ENCODE data around the gene ENOX2.
"Not testable (repeated sequence)": the region's sequence is repeated elsewhere in the genome, so short reads cannot be mapped to it uniquely, and the experiment has no call there.

The ENOX2 gene

GRCh38 chrX:130715299-130715698 is 187.7 kb downstream of the ENOX2 start:
- H3K27ac ChIP-seq = no peak overlapping the region
- no peak for DNase-seq (ENCODE audit: low read depth, low spot score)

DNA sequence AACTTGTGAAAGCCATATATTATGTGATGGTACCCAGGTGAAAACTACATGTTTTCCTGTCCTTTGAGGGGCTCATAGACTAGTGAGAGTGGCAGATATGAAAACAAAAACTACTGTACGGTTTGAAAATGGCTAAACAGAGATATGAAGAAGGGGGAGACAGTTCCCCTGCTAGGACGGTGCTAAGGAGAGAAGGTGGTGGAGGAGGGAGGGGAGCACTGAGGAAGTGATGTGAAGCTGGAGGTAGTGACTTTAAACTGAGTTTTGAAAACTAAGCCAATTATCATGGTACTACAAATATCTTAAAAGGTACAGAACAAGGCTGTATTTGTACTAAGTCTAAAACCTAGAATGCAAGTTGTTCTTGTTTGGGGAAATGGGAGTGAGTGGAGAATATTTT is 188.3 kb downstream of the ENOX2 start:
- no peak for DNase-seq (ENCODE audit: low read depth, low spot score)
- no peak overlapping the region for H3K27ac ChIP-seq

DNA sequence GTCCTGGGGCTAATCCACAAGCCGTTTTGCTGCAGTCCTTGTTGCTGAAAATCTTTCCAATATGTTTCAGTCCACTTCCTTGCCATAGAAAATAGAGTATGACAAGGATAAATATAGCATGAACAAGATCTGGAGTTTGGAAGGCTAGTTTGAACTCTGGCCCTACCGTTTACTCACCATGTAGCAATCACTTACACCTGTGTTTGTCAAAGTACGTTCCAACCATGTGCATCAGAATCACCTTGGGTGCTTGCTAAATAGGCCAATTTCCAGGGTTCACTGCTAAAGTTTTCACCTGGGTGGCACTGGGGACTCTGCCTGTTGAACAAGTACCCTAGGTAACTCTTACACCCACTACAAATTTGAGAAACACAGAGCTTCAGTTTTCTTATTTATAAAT is 188.9 kb downstream of the ENOX2 start:
- no peak for DNase-seq (ENCODE audit: low read depth, low spot score)
- H3K27ac ChIP-seq = no peak overlapping the region

DNA sequence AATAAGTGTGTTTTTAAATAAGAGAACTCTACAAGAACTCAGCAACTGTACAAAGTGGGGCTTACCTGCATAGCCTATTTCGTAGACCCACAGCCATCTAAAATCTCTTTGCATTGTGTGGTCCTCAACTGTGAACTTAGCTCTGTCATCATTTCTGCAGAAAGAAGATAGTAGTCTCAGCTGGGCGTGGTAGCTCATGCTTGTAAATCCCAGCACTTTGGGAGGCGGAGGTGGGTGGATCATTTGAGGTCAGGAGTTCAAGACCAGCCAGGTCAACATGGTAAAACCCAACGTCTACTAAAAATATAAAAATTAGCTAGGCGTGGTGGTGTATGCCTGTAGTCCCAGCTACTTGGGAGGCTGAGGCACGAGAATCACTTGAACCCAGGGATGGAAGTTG is 193.8 kb downstream of the ENOX2 start:
- DNase-seq (ENCODE audit: low read depth, low spot score); H3K27ac ChIP-seq: not testable (repeated sequence)

GRCh38 chrX:130705591-130705990 is 197.4 kb downstream of the ENOX2 start:
- DNase-seq (ENCODE audit: low read depth, low spot score) = no peak
- H3K27ac ChIP-seq = no peak overlapping the region

- no peak for DNase-seq (ENCODE audit: low read depth, low spot score)
- no peak overlapping the region for H3K27ac ChIP-seq
Observed at GRCh38 chrX:130704053-130705038, 198.7 kb downstream of the ENOX2 start.

GRCh38 chrX:130702867-130703707 is 199.9 kb downstream of the ENOX2 start:
- no peak for DNase-seq (ENCODE audit: low read depth, low spot score)
- no peak overlapping the region for H3K27ac ChIP-seq

DNA sequence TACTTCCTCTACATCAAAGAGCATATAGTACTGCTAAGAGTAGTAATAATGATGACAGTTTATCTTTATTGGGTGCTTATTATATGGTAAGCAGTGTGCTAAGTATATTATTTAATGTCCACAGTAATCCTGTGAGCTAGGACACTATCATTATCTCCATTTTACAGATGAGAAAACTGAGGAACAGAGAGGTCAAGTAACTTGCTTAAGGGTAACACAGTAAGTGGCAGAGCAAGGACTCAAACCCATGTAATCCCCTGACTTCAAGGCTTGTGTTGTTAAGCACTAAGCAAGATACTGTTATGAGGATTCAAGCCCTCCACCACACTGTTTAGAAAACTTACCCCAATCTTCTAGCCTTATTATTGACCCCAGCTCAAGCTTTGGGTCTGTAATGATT is 202.4 kb downstream of the ENOX2 start:
- no peak overlapping the region for H3K27ac ChIP-seq
- no peak for DNase-seq (ENCODE audit: low read depth, low spot score)

GRCh38 chrX:130699618-130700017 is 203.4 kb downstream of the ENOX2 start:
- no peak overlapping the region for H3K27ac ChIP-seq
- DNase-seq (ENCODE audit: low read depth, low spot score) = no peak

GRCh38 chrX:130696542-130696941 is 206.5 kb downstream of the ENOX2 start:
- no peak for DNase-seq (ENCODE audit: low read depth, low spot score)
- H3K27ac ChIP-seq = no peak overlapping the region

GRCh38 chrX:130695931-130696330 is 207.1 kb downstream of the ENOX2 start:
- H3K27ac ChIP-seq = no peak overlapping the region
- DNase-seq (ENCODE audit: low read depth, low spot score) = no peak

- no peak overlapping the region for H3K27ac ChIP-seq
- no peak for DNase-seq (ENCODE audit: low read depth, low spot score)
Observed at GRCh38 chrX:130694983-130695382, 208.0 kb downstream of the ENOX2 start.

GRCh38 chrX:130691576-130691975 is 211.4 kb downstream of the ENOX2 start:
- DNase-seq (ENCODE audit: low read depth, low spot score) = no peak
- H3K27ac ChIP-seq = no peak overlapping the region

DNA sequence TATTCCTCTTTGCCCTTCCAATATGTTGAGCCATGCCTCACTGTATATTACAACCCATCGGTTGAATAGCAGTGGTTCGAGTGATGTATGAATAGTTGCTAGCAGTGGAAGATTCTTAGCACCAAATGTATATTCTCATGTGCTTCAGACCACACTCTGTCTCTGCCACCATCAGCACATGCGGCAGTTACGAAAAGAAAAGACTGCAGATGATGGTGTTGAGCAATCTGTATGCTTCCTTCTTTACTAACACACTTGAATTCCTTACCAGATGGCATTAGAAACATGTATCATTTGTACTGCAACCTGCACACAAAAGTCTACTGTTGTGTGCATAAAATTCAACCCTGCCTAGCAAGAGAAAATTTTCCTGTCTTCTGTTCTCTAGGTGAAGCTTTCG is 214.6 kb downstream of the ENOX2 start:
- no peak for DNase-seq (ENCODE audit: low read depth, low spot score)

DNA sequence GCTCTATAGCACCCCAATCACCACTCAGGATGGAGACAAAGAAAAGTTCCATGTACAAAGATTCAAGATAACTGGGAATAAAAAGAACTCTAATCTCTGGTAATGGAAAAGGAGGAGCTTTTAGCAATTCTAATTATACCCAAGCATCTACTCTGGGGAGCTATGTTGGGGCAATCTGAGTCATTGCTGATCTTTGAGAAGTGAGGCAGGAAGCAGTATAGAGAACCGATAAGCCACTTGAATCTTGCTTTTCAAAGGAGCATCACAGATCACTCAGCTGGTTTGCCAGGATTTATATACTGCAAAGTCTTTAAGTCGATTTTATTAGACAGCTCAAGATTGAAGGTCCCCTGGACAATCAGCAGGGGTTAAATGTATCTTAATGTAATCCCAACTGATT is 220.0 kb downstream of the ENOX2 start:
- no peak for DNase-seq (ENCODE audit: low read depth, low spot score)
- no peak overlapping the region for H3K27ac ChIP-seq

More for the DNA sequence above, 214.6 kb downstream of the ENOX2 start:
- no peak overlapping the region for H3K27ac ChIP-seq

DNA sequence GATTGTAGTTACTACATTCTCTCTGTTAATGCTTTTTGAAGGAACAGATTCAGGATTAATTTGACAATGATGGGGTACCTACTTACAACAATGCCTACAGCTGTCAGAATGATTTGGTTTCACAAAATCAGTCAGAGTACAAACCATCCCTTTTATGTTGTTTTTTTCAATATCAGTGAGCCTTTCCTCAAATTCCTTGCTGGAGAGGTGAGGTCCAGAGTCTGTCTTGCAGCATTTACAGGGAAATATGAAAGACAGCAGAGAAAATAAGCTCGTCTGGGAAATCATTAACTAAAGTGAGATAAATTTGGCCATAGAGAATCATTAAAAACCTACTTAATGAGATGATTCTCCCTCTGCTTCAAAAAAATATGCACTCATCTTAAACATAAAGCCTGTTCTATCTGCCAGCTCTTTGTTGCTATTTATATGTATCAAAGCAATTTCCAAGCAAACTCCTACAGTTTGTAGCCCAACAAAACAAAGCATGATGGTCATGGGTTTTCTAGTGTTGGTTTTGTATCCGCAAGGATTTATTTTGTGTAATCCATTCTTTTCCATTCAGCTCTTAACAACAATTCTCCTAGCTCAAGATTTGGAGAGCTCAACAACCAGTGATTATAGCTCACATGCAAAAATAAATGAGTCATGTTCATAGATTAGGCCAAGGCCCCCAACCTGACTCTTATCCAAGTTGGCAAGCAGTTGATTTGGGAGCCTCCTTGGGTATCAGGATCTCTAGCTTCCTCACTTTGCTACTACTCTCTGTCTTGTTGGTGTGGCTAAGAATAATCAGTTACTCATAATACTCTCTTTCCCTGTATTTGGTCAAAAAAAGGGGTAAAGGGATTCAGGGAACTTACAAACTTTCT is 222.6 kb downstream of the ENOX2 start:
- H3K27ac ChIP-seq = no peak overlapping the region
- DNase-seq (ENCODE audit: low read depth, low spot score) = no peak

DNA sequence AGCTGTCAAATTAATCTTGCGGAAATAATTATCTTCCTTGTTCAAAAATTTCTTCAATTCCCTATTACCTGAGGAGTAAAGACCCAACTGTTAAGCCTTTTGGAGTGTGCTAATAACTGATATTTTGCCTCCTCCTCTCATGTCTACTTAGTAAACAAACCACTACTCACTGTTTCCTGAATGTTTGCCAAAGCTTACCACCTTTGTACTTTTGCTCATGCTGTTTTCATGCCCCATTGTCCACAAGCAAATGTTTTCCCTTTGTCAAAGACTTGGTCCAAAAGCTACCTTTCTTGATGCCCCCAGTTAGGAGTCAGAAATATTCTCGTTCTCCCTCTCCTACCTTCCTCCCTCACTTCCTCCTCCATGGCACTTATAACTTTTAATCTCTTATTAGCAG is 226.1 kb downstream of the ENOX2 start:
- H3K27ac ChIP-seq = no peak overlapping the region
- no peak for DNase-seq (ENCODE audit: low read depth, low spot score)

GRCh38 chrX:130672214-130672613 is 230.8 kb downstream of the ENOX2 start:
- no peak overlapping the region for H3K27ac ChIP-seq
- no peak for DNase-seq (ENCODE audit: low read depth, low spot score)

GRCh38 chrX:130669233-130669632 is 233.8 kb downstream of the ENOX2 start:
- H3K27ac ChIP-seq = no peak overlapping the region
- DNase-seq (ENCODE audit: low read depth, low spot score) = no peak

DNA sequence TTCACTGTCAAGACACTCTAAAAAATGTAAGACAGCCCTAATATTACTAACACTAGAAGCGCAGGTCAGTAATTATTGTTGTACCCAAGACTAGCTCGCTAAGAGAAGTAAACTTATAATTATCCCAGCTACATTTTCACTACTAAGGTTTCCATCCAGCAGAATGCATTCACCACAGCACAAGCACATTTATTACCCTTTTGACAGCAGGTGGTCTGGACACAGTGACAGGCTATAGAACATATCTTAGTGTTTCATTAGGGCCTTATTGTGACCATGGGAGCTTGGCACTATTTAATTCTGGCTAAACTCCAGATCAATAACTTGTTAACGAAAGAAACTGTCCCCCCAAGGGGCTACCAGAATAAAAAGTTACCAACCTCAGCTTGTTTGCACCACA is 237.7 kb downstream of the ENOX2 start:
- no peak overlapping the region for H3K27ac ChIP-seq
- no peak for DNase-seq (ENCODE audit: low read depth, low spot score)

Data from epithelial cell of prostate (primary cell).